ENCODE results near the gene SLC28A1. TPM values are rescaled to one million over a fixed set of nuclear protein-coding genes. Genes with fewer than 3 reads are reported as not detected.

SLC28A1 gene
- total RNA-seq, 2 experiments from 2014 or later: not detected

GRCh38 chr15:84856731-84857417 lies 27.6 kb upstream of the SLC28A1 start:
- Mint-ChIP-seq H3K36me3 (ENCODE audit: low read depth) (no peaks in the 10 kb centered on the region), H3K27ac (no peak overlapping the region), H3K4me3 (no peak overlapping the region), H3K9me3 (no peaks in the 10 kb centered on the region), H3K4me1 (ENCODE audit: low read depth) (no peaks in the 10 kb centered on the region), H3K27me3 (no peaks in the 10 kb centered on the region)
- DNase-seq: no peak
- ChIA-PET CTCF (interaction anchor here (1.0 to 1.8 kb wide), 2 partner anchors 21 to 72 kb away, joined by 3 to 6 read pairs; no protein-coding TSS in a partner anchor), POLR2A (no interaction called here)
- intact Hi-C loops (cut with micrococcal nuclease): no loop called here
- no peak for TF ChIP-seq CTCF (IDR thresholded peaks at IDR 0.05)
- ATAC-seq: no peak

GRCh38 chr15:84857418-84858004 lies 27.0 kb upstream of the SLC28A1 start:
- Mint-ChIP-seq H3K4me3 (no peak overlapping the region), H3K27ac (no peak overlapping the region), H3K36me3 (ENCODE audit: low read depth) (no peaks in the 10 kb centered on the region), H3K9me3 (no peaks in the 10 kb centered on the region), H3K27me3 (no peaks in the 10 kb centered on the region), H3K4me1 (ENCODE audit: low read depth) (no peaks in the 10 kb centered on the region)
- DNase-seq (no peak), ATAC-seq (no peak)
- no peak for TF ChIP-seq CTCF (IDR thresholded peaks at IDR 0.05)
- ChIA-PET POLR2A (no interaction called here), CTCF (interaction anchor here (1.8 kb wide), 1 partner anchor 21 kb away, joined by 6 read pairs; no protein-coding TSS in a partner anchor)
- intact Hi-C loops (cut with micrococcal nuclease): no loop called here

DNA sequence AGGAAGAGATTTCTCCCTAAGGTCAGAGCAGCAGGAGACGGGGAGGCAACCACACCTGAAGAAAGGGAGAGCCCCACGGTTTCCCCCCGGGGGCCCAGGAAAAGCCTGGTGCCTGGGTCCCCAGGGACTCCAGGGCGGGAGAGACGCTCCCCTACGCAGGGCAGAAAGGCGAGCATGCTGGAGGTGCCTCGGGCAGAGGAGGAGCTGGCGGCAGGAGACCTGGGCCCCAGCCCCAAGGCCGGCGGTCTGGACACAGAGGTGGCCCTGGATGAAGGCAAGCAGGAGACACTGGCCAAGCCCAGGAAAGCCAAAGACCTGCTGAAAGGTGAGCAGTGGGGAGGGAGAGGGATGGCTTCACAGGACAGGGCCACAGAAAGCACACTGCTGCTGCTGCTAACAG lies 26.2 kb upstream of the SLC28A1 start:
- Mint-ChIP-seq H3K27ac (no peak overlapping the region), H3K36me3 (ENCODE audit: low read depth) (no peaks in the 10 kb centered on the region), H3K27me3 (no peaks in the 10 kb centered on the region), H3K9me3 (no peaks in the 10 kb centered on the region), H3K4me3 (no peak overlapping the region), H3K4me1 (ENCODE audit: low read depth) (no peaks in the 10 kb centered on the region)
- no peak for TF ChIP-seq CTCF (IDR thresholded peaks at IDR 0.05)
- CTCF ChIA-PET: no interaction called here
- POLR2A ChIA-PET: no interaction called here
- DNase-seq (no peak), ATAC-seq (no peak)
- intact Hi-C loops (cut with micrococcal nuclease): no loop called here

- Mint-ChIP-seq H3K4me3 (no peak overlapping the region), H3K4me1 (ENCODE audit: low read depth) (no peaks in the 10 kb centered on the region), H3K27me3 (no peaks in the 10 kb centered on the region), H3K9me3 (no peaks in the 10 kb centered on the region), H3K27ac (no peak overlapping the region), H3K36me3 (ENCODE audit: low read depth) (no peaks in the 10 kb centered on the region)
- DNase-seq (no peak), ATAC-seq (no peak)
- intact Hi-C loops (cut with micrococcal nuclease): no loop called here
- ChIA-PET POLR2A (no interaction called here), CTCF (interaction anchor here (0.9 kb wide), 1 partner anchor 15 kb away, joined by 3 read pairs; no protein-coding TSS in a partner anchor)
- TF ChIP-seq CTCF (IDR thresholded peaks at IDR 0.05): no peak
These were observed 25.3 kb upstream of the SLC28A1 start for GRCh38 chr15:84859144-84859543.

DNA sequence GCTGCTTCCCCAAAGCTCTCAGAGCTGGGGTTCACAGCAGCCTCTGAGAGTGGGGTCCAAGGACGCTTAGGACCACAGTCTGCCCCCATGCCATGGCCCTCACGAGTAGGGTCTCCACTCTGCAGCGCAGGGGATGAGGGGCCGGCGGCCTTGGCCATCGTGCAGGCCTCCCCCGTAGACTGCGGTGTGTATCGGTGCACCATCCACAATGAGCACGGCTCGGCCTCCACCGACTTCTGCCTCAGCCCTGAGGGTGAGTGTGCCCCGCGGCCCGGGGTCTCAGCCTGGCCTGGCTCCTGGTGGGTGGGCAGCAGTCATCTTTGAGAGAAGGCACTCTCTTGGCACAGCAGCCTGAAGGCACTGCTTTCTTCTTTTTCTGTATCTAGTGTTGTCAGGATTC lies 24.8 kb upstream of the SLC28A1 start:
- H3K27me3 Mint-ChIP-seq: no peaks in the 10 kb centered on the region
- CTCF ChIA-PET: interaction anchor here (0.9 kb wide), 1 partner anchor 15 kb away, joined by 3 read pairs; no protein-coding TSS in a partner anchor
- ATAC-seq (no peak), DNase-seq (no peak)
- no peaks in the 10 kb centered on the region for H3K9me3 Mint-ChIP-seq
- no peaks in the 10 kb centered on the region for H3K36me3 Mint-ChIP-seq (ENCODE audit: low read depth)
- no peak for TF ChIP-seq CTCF (IDR thresholded peaks at IDR 0.05)
- no peak overlapping the region for H3K27ac Mint-ChIP-seq
- H3K4me3 Mint-ChIP-seq: no peak overlapping the region
- intact Hi-C loops (cut with micrococcal nuclease): no loop called here
- POLR2A ChIA-PET: no interaction called here
- H3K4me1 Mint-ChIP-seq (ENCODE audit: low read depth): no peaks in the 10 kb centered on the region

Data from activated CD8-positive, alpha-beta T cell treated with anti-CD3 and anti-CD28 coated beads for 36 hours (primary cell).